B cell (primary cell): Measurements from ENCODE around the gene ATG16L1. TPM values are rescaled to one million over a fixed set of nuclear protein-coding genes. Genes with fewer than 3 reads are reported as not detected.

Source experiments
- ATAC-seq: fragments of 200-7000 bp; cut with Tn5 transposase; one replicate; pipeline ENCODE4 v1.10.0; 2021; ENCODE audit warnings: low read depth, mild to moderate bottlenecking, moderate number of reproducible peaks, moderate library complexity
- CTCF ChIA-PET: fragments of 350-600 bp; sonication (Branson Sonifier 250); formaldehyde crosslinking; loops from one replicate; lab custom pipeline; 2021; ENCODE audit warnings: antibody characterized with exemption, inconsistent platforms; lab: Charles Lee
- POLR2A ChIA-PET: fragments of 350-600 bp; sonication (Branson Sonifier 250); formaldehyde crosslinking; loops from one replicate; lab custom pipeline; 2021; ENCODE audit warnings: antibody characterized with exemption; lab: Charles Lee
- DNase-seq: peaks from one replicate; pipeline ENCODE4 v3.0.0; 2013
- H2AFZ ChIP-seq: 2 replicates; pipeline ENCODE4 v1.6.1; 2012; ENCODE audit warnings: mild to moderate bottlenecking, low read depth, low read length; ENCODE audit not compliant: insufficient read depth, poor library complexity, severe bottlenecking
- H3K27ac ChIP-seq, 2 donors: 1 replicate in 1 of 2; 2 replicates in 1 of 2; pipeline ENCODE4 v1.5.1; 2012 to 2013; ENCODE audit warnings: low read length in 2 of 2, mild to moderate bottlenecking in 2 of 2, moderate library complexity in 1 of 2
- H3K27me3 ChIP-seq, 4 experiments: fragments of 200-600 bp in 1 of 4; sonication (generic) in 1 of 4; replicated peaks in 1 of 4; 1 replicate in 2 of 4; 2 replicates in 2 of 4; pipeline versions ENCODE4 v1.6.1 to v1.7.0; 2013 to 2016; ENCODE audit warnings: low read length in 3 of 4, mild to moderate bottlenecking in 2 of 4, mixed read lengths in 1 of 4, moderate library complexity in 1 of 4; ENCODE audit not compliant: insufficient read depth in 4 of 4, control insufficient read depth in 3 of 4; ENCODE audit errors: control extremely low read depth in 1 of 4
- H3K36me3 ChIP-seq, 2 experiments: replicated peaks in 1 of 2; 1 replicate in 1 of 2; 2 replicates in 1 of 2; pipeline versions ENCODE4 v1.6.1 to v1.7.1; 2013; ENCODE audit warnings: low read length in 1 of 2; ENCODE audit not compliant: insufficient read depth in 2 of 2, control insufficient read depth in 1 of 2; ENCODE audit errors: control extremely low read depth in 1 of 2, extremely low read depth in 1 of 2
- H3K4me1 ChIP-seq, 2 donors: fragments of 200-600 bp in 1 of 2; sonication (generic) in 1 of 2; 1 replicate in 1 of 2; 2 replicates in 1 of 2; pipeline versions ENCODE4 v1.5.1 to v1.6.1; 2013 to 2017; ENCODE audit warnings: low read length in 2 of 2; ENCODE audit not compliant: control insufficient read depth in 2 of 2, insufficient read depth in 2 of 2
- H3K4me2 ChIP-seq: replicated peaks from 2 replicates; pipeline ENCODE3; 2012; ENCODE audit warnings: mild to moderate bottlenecking, low read depth, low read length; ENCODE audit not compliant: poor library complexity, severe bottlenecking
- H3K4me3 ChIP-seq, 5 experiments: fragments of 200-600 bp in 1 of 5; sonication (generic) in 1 of 5; 1 replicate in 3 of 5; 2 replicates in 2 of 5; pipeline versions ENCODE4 v1.5.1 to v1.7.0; 2011 to 2016; ENCODE audit warnings: low read length in 4 of 5, mild to moderate bottlenecking in 4 of 5, low read depth in 2 of 5, control low read depth in 1 of 5, moderate library complexity in 1 of 5; ENCODE audit not compliant: insufficient read depth in 1 of 5; ENCODE audit errors: control extremely low read depth in 1 of 5, extremely low read depth in 1 of 5
- H3K79me2 ChIP-seq: fragments of 200-600 bp; sonication (generic); one replicate; pipeline ENCODE4 v1.6.0; 2016; ENCODE audit warnings: low read length; ENCODE audit not compliant: control insufficient read depth, insufficient read depth
- H3K9ac ChIP-seq: fragments of 200-600 bp; sonication (generic); 2 replicates; pipeline ENCODE4 v1.6.1; 2017; ENCODE audit warnings: mild to moderate bottlenecking, low read length, moderate library complexity
- H3K9me3 ChIP-seq, 3 donors: one replicate each; pipeline versions ENCODE4 v1.6.1 to v1.7.1; 2013; ENCODE audit warnings: low read length in 2 of 3; ENCODE audit not compliant: control insufficient read depth in 2 of 3, insufficient read depth in 1 of 3; ENCODE audit errors: control extremely low read depth in 1 of 3
- H4K20me1 ChIP-seq: 2 replicates; pipeline ENCODE4 v1.6.0; 2012; ENCODE audit warnings: mild to moderate bottlenecking, low read length; ENCODE audit not compliant: insufficient read depth, control insufficient read depth, poor library complexity, severe bottlenecking
- H3K27ac Mint-ChIP-seq: one replicate; pipeline ENCODE4 v1.8.0; 2021; ENCODE audit warnings: mixed read lengths
- H3K27me3 Mint-ChIP-seq: one replicate; pipeline ENCODE4 v1.8.0; 2021; ENCODE audit warnings: mixed read lengths
- H3K4me1 Mint-ChIP-seq: one replicate; pipeline ENCODE4 v1.8.0; 2021; ENCODE audit warnings: mixed read lengths
- H3K4me3 Mint-ChIP-seq: one replicate; pipeline ENCODE4 v1.8.0; 2021; ENCODE audit warnings: mixed read lengths
- H3K9me3 Mint-ChIP-seq: one replicate; pipeline ENCODE4 v1.8.0; 2022; ENCODE audit warnings: mixed read lengths; ENCODE audit not compliant: insufficient read depth
- CTCF ChIP-seq: fragments of 200-600 bp; IDR thresholded peaks from one replicate; pipeline ENCODE4 v1.8.0; 2022; ENCODE audit warnings: antibody characterized with exemption, mild to moderate bottlenecking
- EZH2 ChIP-seq: IDR thresholded peaks from 2 replicates; pipeline ENCODE4 v1.6.1; 2012; ENCODE audit warnings: borderline replicate concordance, low read depth, mild to moderate bottlenecking, moderate library complexity, low read length; ENCODE audit not compliant: insufficient read depth, poor library complexity, severe bottlenecking
- WGBS: methylation state at CpG from one replicate; pipeline ENCODE4 v1.1.5; 2013; ENCODE audit warnings: missing lambda C conversion rate; ENCODE audit not compliant: insufficient coverage; 5-methylcytosine and 5-hydroxymethylcytosine counted together
- intact Hi-C: fragments of 100-400 bp; cut with micrococcal nuclease; formaldehyde crosslinking; loops from one replicate; pipeline ENCODE4 v1.10.0; 2022
- polyA plus RNA-seq: library from polyadenylated mRNA; depleted of rRNA; stranded (reverse); fragments of >200 nt; gene quantifications from 2 replicates; pipeline ENCODE4 v1.2.3, GENCODE V29; 2012
- total RNA-seq, 2 donors: library from RNA; stranded (reverse); fragments of 120-200 nt in 1 of 2; gene quantifications; 1 replicate in 1 of 2; 2 replicates in 1 of 2; pipeline versions ENCODE4 v1.2.3 to v1.2.4, GENCODE V29; 2013 to 2022

ATG16L1 gene
- total and polyA plus RNA-seq, 2 donors (not counting 1 experiment from before 2014, with no cell fraction given), result 25.7 to 69.9 TPM

GRCh38 chr2:233271693-233272092 is 20.2 kb downstream of the ATG16L1 start:
- ATAC-seq (no peak), DNase-seq (no peak)
- H4K20me1 ChIP-seq, result no peaks in the 10 kb centered on the region
- peaks cover 30 to 38% of the 10 kb centered on the region in 2 donors for H3K4me1 ChIP-seq
- 86% methylated on average over 1 of the region's 2 CpGs for WGBS
- H3K27me3 ChIP-seq, result no peaks in the 10 kb centered on the region
- Mint-ChIP-seq H3K9me3 (no peaks in the 10 kb centered on the region), H3K4me1 (peaks cover 47% of the 10 kb centered on the region), H3K27ac (no peak overlapping the region), H3K27me3 (no peaks in the 10 kb centered on the region), H3K4me3 (no peak overlapping the region)
- no peaks in the 10 kb centered on the region for H3K9me3 ChIP-seq
- H3K4me2 ChIP-seq, result no peak overlapping the region
- CTCF ChIA-PET, result interaction anchor here (1.0 to 1.7 kb wide), 2 partner anchors 60 to 171 kb away, joined by 3 read pairs; no protein-coding TSS in a partner anchor
- no peak overlapping the region for H3K9ac ChIP-seq
- H3K79me2 ChIP-seq, result peaks cover 56% of the 10 kb centered on the region
- H2AFZ ChIP-seq, result no peak overlapping the region
- TF ChIP-seq EZH2 (no peak), CTCF (no peak)
- H3K36me3 ChIP-seq, result peaks cover 23 to 74% of the 10 kb centered on the region in 2 experiments
- H3K4me3 ChIP-seq, result no peak overlapping the region
- H3K27ac ChIP-seq, result no peak overlapping the region
- POLR2A ChIA-PET, result no interaction called here
- intact Hi-C loops, result no loop called here

- H3K4me2 ChIP-seq, result no peak overlapping the region
- peaks cover 45% of the 10 kb centered on the region for H3K79me2 ChIP-seq
- peaks cover 34 to 85% of the 10 kb centered on the region in 2 experiments for H3K36me3 ChIP-seq
- WGBS, result no CpG with 5 or more reads among the region's 6 CpGs
- ChIA-PET CTCF (no interaction called here), POLR2A (no interaction called here)
- Mint-ChIP-seq H3K27me3 (no peaks in the 10 kb centered on the region), H3K27ac (peak overlapping the region; percentile 50), H3K4me3 (no peak overlapping the region), H3K4me1 (peaks cover 35% of the 10 kb centered on the region), H3K9me3 (no peaks in the 10 kb centered on the region)
- H3K4me3 ChIP-seq, result no peak overlapping the region
- peaks cover 22 to 29% of the 10 kb centered on the region in 2 donors for H3K4me1 ChIP-seq
- no peak overlapping the region for H3K9ac ChIP-seq
- no peak overlapping the region for H2AFZ ChIP-seq
- no peak overlapping the region for H3K27ac ChIP-seq
- intact Hi-C loops, result no loop called here
- no peaks in the 10 kb centered on the region for H4K20me1 ChIP-seq
- no peak for DNase-seq
- TF ChIP-seq EZH2 (no peak), CTCF (no peak)
- no peak for ATAC-seq
- no peaks in the 10 kb centered on the region for H3K27me3 ChIP-seq
- H3K9me3 ChIP-seq, result no peaks in the 10 kb centered on the region
Observed at GRCh38 chr2:233273120-233273519, 21.6 kb downstream of the ATG16L1 start.
